ENCODE measurements around the gene RXYLT1.

RXYLT1 gene

DNA sequence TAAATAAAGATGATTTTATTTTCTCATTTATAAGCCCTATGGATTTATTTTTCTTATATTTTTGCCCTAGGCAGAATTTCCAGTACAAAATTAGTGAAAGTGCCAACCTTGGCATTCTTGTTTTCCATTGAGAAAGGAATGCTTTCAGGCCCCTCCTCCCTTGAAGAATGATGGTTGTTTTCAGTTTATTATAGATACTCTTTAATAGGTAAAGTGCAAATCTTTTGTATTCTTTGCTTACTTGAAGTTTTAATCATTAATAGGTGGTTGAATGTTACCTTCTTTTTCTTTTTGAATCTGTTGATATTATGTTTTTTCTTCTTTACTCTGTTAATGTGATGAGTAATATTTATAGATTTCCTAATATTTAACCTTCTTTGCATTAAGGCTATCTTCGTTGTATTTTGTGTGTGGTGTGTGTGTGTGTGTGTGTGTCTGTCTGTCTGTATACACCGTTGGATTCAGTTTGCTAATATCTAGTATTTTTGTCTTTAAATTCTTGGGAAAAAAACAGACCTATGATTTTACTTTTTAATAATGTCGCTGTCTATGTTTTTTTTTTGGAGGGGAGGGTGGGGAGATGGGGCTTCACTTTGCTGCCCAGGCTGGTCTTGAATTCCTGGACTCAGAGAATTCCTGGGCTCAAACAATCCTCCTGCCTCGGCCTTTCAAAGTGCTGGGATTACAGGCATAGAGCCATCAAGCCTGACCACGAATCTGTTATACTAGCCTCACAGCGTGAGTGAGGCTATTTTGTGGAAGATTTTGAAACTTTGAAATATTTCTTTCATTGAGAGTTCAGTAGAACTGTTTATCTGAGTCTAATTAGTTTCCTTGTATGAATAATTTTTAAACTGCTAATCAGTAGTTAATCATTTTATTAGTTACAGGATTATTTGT, 78.3 kb downstream of the RXYLT1 start:
- Histone ChIP-seq H3K27me3 (ENCODE audit: insufficient read depth, poor library complexity, severe bottlenecking) (no peaks in the 10 kb centered on the region), H3K4me3 (replicated peaks; ENCODE audit: insufficient read depth, low read length) (no peak overlapping the region), H3K27ac (replicated peaks) (no peak overlapping the region)
- TF ChIP-seq SPI1 (IDR thresholded peaks at IDR 0.05; ENCODE audit: borderline replicate concordance, low read depth) (no peak), POLR2AphosphoS5 (IDR thresholded peaks at IDR 0.05; ENCODE audit: low read depth) (no peak), CTCF (IDR thresholded peaks at IDR 0.05; ENCODE audit: insufficient read depth, low read length) (no peak), GABPA (IDR thresholded peaks at IDR 0.05; ENCODE audit: low read depth) (no peak), REST (IDR thresholded peaks at IDR 0.05; ENCODE audit: insufficient replicate concordance, low read depth) (no peak)
- DNase-seq (ENCODE audit: low read depth in 1 of 2, low spot score in 1 of 2), result no peak

Measured in HL-60 (cell line).